Osteoblast (primary cell): ENCODE data around the gene INPP5A. TPM values are rescaled to one million over a fixed set of nuclear protein-coding genes. Genes with fewer than 3 reads are reported as not detected.
A peak's percentile ranks its signal among the peaks of the same experiment; 100 is the strongest.

ENCODE experiments used
- DNase-seq: peaks from one replicate; pipeline ENCODE4 v3.0.0; 2011; ENCODE audit warnings: low spot score, mixed read lengths; ENCODE audit not compliant: insufficient read length; ENCODE audit errors: missing footprints
- H2AFZ ChIP-seq: 2 replicates; pipeline ENCODE4 v1.6.0; 2011; ENCODE audit warnings: mild to moderate bottlenecking, low read length
- H3K27ac ChIP-seq: 2 replicates; pipeline ENCODE4 v1.5.1; 2011; ENCODE audit warnings: mild to moderate bottlenecking, low read depth, low read length, moderate library complexity
- H3K27me3 ChIP-seq: 2 replicates; pipeline ENCODE4 v1.6.0; 2012; ENCODE audit warnings: mild to moderate bottlenecking, control low read depth, inconsistent platforms, low read length, moderate library complexity; ENCODE audit not compliant: insufficient read depth
- H3K36me3 ChIP-seq: 2 replicates; pipeline ENCODE4 v1.5.1; 2011; ENCODE audit warnings: mild to moderate bottlenecking, low read length, control low read depth, moderate library complexity; ENCODE audit not compliant: insufficient read depth
- H3K4me1 ChIP-seq: 2 replicates; pipeline ENCODE4 v1.5.1; 2011; ENCODE audit warnings: mild to moderate bottlenecking, low read length, control low read depth, moderate library complexity; ENCODE audit not compliant: insufficient read depth
- H3K4me2 ChIP-seq: 2 replicates; pipeline ENCODE4 v1.6.0; 2011; ENCODE audit warnings: mild to moderate bottlenecking, low read length; ENCODE audit not compliant: insufficient read depth
- H3K4me3 ChIP-seq: fragments of 200-600 bp; sonication (generic); 3 replicates; pipeline ENCODE4 v1.5.1; 2012; ENCODE audit warnings: mild to moderate bottlenecking, low read length, inconsistent platforms; ENCODE audit not compliant: insufficient read depth
- H3K79me2 ChIP-seq: 2 replicates; pipeline ENCODE4 v1.6.0; 2012; ENCODE audit warnings: mild to moderate bottlenecking, low read length, control low read depth, inconsistent platforms; ENCODE audit not compliant: insufficient read depth
- H3K9me3 ChIP-seq: 2 replicates; pipeline ENCODE4 v1.5.1; 2011; ENCODE audit warnings: low read depth, low read length, control low read depth
- H4K20me1 ChIP-seq: 2 replicates; pipeline ENCODE4 v1.6.0; 2012; ENCODE audit warnings: mild to moderate bottlenecking, low read length, control low read depth; ENCODE audit not compliant: insufficient read depth
- total RNA-seq: library from RNA; depleted of rRNA; stranded (reverse); fragments of >200 nt; gene quantifications from 2 replicates; pipeline ENCODE4 v1.2.3, GENCODE V29; 2012
- TF ChIP-seq, protein P1 (sequence below): IDR thresholded peaks from 2 replicates; pipeline ENCODE4 v1.5.1; 2011; ENCODE audit warnings: mild to moderate bottlenecking, low read depth, low read length, moderate library complexity; ENCODE audit errors: extremely low read depth

The INPP5A gene
- total RNA-seq, 1 donor: 22.8 TPM

DNA sequence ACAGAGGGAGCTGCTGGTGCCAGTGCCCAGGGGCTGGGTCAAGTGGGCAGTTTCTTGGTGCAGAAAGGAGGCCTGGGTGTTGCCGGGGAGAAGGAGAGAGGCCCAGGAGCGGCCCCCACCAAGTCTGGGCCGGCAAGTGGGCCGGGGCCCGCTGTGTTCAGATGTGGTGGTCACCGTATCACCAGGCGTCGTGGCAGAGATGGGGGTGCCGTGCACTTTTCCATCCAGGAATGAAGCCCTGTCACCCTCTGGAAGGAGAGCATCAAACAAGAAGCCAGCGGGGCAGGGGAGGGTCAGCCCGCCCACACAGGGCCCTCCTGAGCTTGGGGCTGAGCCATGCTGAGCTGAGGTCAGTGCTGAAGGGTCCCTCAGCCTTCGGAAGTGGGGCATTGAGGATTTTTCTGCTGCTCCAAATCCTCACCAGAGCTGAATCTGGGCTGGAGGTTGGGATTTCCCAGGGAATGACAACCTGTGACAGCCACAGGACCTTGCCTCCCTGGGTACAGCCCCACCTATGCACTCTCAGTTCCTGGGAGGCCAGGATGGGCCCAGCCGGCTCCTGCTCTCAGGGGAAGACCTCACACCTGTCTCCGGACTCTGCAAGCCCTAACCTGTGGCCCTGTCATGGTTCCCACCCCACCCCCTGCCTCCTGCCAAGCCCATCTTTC, 27.9 kb upstream of the INPP5A start:
- TF ChIP-seq, protein P1, sequence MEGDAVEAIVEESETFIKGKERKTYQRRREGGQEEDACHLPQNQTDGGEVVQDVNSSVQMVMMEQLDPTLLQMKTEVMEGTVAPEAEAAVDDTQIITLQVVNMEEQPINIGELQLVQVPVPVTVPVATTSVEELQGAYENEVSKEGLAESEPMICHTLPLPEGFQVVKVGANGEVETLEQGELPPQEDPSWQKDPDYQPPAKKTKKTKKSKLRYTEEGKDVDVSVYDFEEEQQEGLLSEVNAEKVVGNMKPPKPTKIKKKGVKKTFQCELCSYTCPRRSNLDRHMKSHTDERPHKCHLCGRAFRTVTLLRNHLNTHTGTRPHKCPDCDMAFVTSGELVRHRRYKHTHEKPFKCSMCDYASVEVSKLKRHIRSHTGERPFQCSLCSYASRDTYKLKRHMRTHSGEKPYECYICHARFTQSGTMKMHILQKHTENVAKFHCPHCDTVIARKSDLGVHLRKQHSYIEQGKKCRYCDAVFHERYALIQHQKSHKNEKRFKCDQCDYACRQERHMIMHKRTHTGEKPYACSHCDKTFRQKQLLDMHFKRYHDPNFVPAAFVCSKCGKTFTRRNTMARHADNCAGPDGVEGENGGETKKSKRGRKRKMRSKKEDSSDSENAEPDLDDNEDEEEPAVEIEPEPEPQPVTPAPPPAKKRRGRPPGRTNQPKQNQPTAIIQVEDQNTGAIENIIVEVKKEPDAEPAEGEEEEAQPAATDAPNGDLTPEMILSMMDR: no peak
- peak; percentile 59 for DNase-seq
- H3K4me3 ChIP-seq: no peak overlapping the region
- H3K27ac ChIP-seq: no peak overlapping the region
- H4K20me1 ChIP-seq: no peaks in the 10 kb centered on the region
- peaks cover 7% of the 10 kb centered on the region for H3K4me1 ChIP-seq
- H3K27me3 ChIP-seq: no peaks in the 10 kb centered on the region
- H3K4me2 ChIP-seq: no peak overlapping the region
- no peaks in the 10 kb centered on the region for H3K36me3 ChIP-seq
- H3K79me2 ChIP-seq: no peaks in the 10 kb centered on the region
- no peak overlapping the region for H2AFZ ChIP-seq
- H3K9me3 ChIP-seq: no peaks in the 10 kb centered on the region

DNA sequence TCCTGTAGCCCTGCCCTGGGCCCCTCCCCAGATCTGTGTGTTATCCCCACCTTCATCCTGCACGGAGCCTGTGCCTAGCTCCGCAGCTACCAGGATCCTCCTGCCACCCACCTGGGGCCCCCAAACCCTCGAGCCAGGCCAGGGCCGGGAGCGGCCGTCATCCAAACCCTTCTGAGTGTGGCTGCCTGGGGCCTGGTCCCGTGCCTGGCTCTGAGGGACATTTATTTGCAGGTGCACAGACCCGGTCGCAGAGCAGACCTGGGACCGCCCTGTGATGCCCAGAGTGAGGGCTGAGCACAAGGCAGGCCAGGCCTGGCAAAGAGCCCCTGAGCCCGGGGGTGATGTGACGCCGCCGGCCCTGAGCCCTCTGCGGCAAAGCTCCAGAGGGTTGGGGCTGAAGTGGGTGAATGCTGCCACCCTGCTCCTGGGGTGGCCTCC, 27.4 kb upstream of the INPP5A start:
- H3K4me1 ChIP-seq: peaks cover 7% of the 10 kb centered on the region
- H3K4me3 ChIP-seq: no peak overlapping the region
- no peaks in the 10 kb centered on the region for H3K27me3 ChIP-seq
- H3K36me3 ChIP-seq: no peaks in the 10 kb centered on the region
- H3K79me2 ChIP-seq: no peaks in the 10 kb centered on the region
- no peaks in the 10 kb centered on the region for H3K9me3 ChIP-seq
- no peak overlapping the region for H2AFZ ChIP-seq
- TF ChIP-seq, protein P1: no peak
- no peaks in the 10 kb centered on the region for H4K20me1 ChIP-seq
- no peak overlapping the region for H3K27ac ChIP-seq
- peak; percentile 61 for DNase-seq
- H3K4me2 ChIP-seq: no peak overlapping the region

GRCh38 chr10:132511121-132512051, 26.2 kb upstream of the INPP5A start:
- H2AFZ ChIP-seq: no peak overlapping the region
- no peak overlapping the region for H3K4me3 ChIP-seq
- no peaks in the 10 kb centered on the region for H3K27me3 ChIP-seq
- peaks cover 9% of the 10 kb centered on the region for H3K4me1 ChIP-seq
- H3K36me3 ChIP-seq: no peaks in the 10 kb centered on the region
- no peaks in the 10 kb centered on the region for H3K79me2 ChIP-seq
- no peaks in the 10 kb centered on the region for H3K9me3 ChIP-seq
- no peak for DNase-seq
- TF ChIP-seq, protein P1: no peak
- no peak overlapping the region for H3K27ac ChIP-seq
- H3K4me2 ChIP-seq: no peak overlapping the region
- H4K20me1 ChIP-seq: no peaks in the 10 kb centered on the region

DNA sequence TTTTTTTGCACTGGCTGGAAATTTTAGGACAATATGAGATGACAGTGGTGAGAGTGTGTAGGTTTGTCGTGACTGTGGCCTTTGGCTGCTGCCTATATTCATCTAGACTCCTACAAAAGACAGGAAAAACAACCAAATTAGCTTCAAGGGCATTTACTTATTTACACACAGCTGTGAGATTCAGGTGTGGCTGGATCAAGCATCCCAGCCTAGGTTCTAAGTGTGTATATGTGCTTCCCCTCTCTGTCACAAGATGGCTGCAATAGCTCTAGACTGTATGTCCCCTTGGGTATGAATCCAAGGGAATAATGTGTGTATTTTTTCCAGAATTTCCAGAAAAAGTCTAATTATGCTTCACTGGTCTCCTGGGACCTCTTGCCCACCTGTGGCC, 25.5 kb upstream of the INPP5A start:
- no peaks in the 10 kb centered on the region for H3K79me2 ChIP-seq
- no peaks in the 10 kb centered on the region for H4K20me1 ChIP-seq
- no peaks in the 10 kb centered on the region for H3K27me3 ChIP-seq
- no peaks in the 10 kb centered on the region for H3K36me3 ChIP-seq
- H3K27ac ChIP-seq: no peak overlapping the region
- TF ChIP-seq, protein P1: no peak
- H3K4me1 ChIP-seq: peaks cover 10% of the 10 kb centered on the region
- no peaks in the 10 kb centered on the region for H3K9me3 ChIP-seq
- H2AFZ ChIP-seq: no peak overlapping the region
- no peak for DNase-seq
- H3K4me2 ChIP-seq: no peak overlapping the region
- H3K4me3 ChIP-seq: no peak overlapping the region
